Fibroblast of skin of scalp (primary cell): ENCODE measurements around the gene XPR1.
"Not testable (repeated sequence)": the region's sequence is repeated elsewhere in the genome, so short reads cannot be mapped to it uniquely, and the experiment has no call there.

Experiments used
- DNase-seq: peaks from one replicate; pipeline ENCODE4 v3.0.0-alpha.2; 2013

Gene XPR1

GRCh38 chr1:180722586-180722985 is 90.8 kb downstream of the XPR1 start:
- DNase-seq = no peak

GRCh38 chr1:180724055-180724454 is 92.2 kb downstream of the XPR1 start:
- DNase-seq = no peak

GRCh38 chr1:180726024-180726423 is 94.2 kb downstream of the XPR1 start:
- DNase-seq = not testable (repeated sequence)

GRCh38 chr1:180727751-180728150 is 95.9 kb downstream of the XPR1 start:
- DNase-seq = not testable (repeated sequence)

GRCh38 chr1:180728472-180729106 is 96.8 kb downstream of the XPR1 start:
- DNase-seq = no peak

- DNase-seq = no peak
Measured at GRCh38 chr1:180731131-180731530, 99.3 kb downstream of the XPR1 start.

GRCh38 chr1:180732866-180733265 is 101.0 kb downstream of the XPR1 start:
- DNase-seq = no peak

GRCh38 chr1:180734366-180734765 is 102.5 kb downstream of the XPR1 start:
- no peak for DNase-seq

- no peak for DNase-seq
Measured at GRCh38 chr1:180742663-180743062, 110.8 kb downstream of the XPR1 start.

- DNase-seq = no peak
Measured at GRCh38 chr1:180743868-180744267, 112.0 kb downstream of the XPR1 start.

GRCh38 chr1:180745098-180745497 is 113.3 kb downstream of the XPR1 start:
- DNase-seq = no peak

- DNase-seq = peak; percentile 84
Measured at GRCh38 chr1:180751921-180752320, 120.1 kb downstream of the XPR1 start.

GRCh38 chr1:180754453-180754852 is 122.6 kb downstream of the XPR1 start:
- no peak for DNase-seq

GRCh38 chr1:180757657-180758056 is 125.8 kb downstream of the XPR1 start:
- no peak for DNase-seq

- DNase-seq = no peak
Measured at GRCh38 chr1:180762796-180763195, 131.0 kb downstream of the XPR1 start.

- peak; percentile 21 for DNase-seq
Measured at GRCh38 chr1:180765151-180765550, 133.3 kb downstream of the XPR1 start.

GRCh38 chr1:180769889-180770288 is 138.1 kb downstream of the XPR1 start:
- no peak for DNase-seq

GRCh38 chr1:180773210-180773865 is 141.5 kb downstream of the XPR1 start:
- peak; percentile 77 for DNase-seq

GRCh38 chr1:180775801-180776200 is 144.0 kb downstream of the XPR1 start:
- no peak for DNase-seq

- no peak for DNase-seq
Measured at GRCh38 chr1:180777072-180777689, 145.4 kb downstream of the XPR1 start.

- DNase-seq = no peak
Measured at GRCh38 chr1:180778782-180779398, 147.1 kb downstream of the XPR1 start.

GRCh38 chr1:180779584-180779983 is 147.8 kb downstream of the XPR1 start:
- no peak for DNase-seq

GRCh38 chr1:180781718-180782117 is 149.9 kb downstream of the XPR1 start:
- DNase-seq = no peak

- peak; percentile 47 for DNase-seq
Measured at GRCh38 chr1:180785291-180785690, 153.5 kb downstream of the XPR1 start.
